PC-3 (cell line): ENCODE measurements around the gene SF3A2.

ENCODE experiments used
- CTCF ChIP-seq: fragments of 300-600 bp; sonication (generic); conservative IDR thresholded peaks from 2 replicates; pipeline ENCODE4 v1.5.1; 2017; ENCODE audit warnings: antibody characterized with exemption, low read depth, mild to moderate bottlenecking, low read length
- EZH2 ChIP-seq: fragments of 300-600 bp; sonication (generic); IDR thresholded peaks from one replicate; pipeline ENCODE4 v1.6.1; 2017; ENCODE audit warnings: antibody characterized with exemption, mild to moderate bottlenecking, low read length; ENCODE audit not compliant: unreplicated experiment
- EZH2phosphoT487 ChIP-seq: fragments of 300-600 bp; sonication (generic); IDR thresholded peaks from 2 replicates; pipeline ENCODE4 v1.6.1; 2018; ENCODE audit warnings: mild to moderate bottlenecking, antibody characterized with exemption, low read length, borderline replicate concordance

- no peak for TF ChIP-seq EZH2phosphoT487
- no peak for TF ChIP-seq CTCF
- TF ChIP-seq EZH2, result no peak
Observed at GRCh38 chr19:2243274-2244124, 6.9 kb downstream of the SF3A2 start.
